DMS 273 (cell line): ENCODE data around the gene MLLT6.
"Not testable (repeated sequence)": the region's sequence is repeated elsewhere in the genome, so short reads cannot be mapped to it uniquely, and the experiment has no call there.

Experiments
- DNase-seq: peaks from one replicate; lab custom pipeline; 2025; ENCODE audit not compliant: unreplicated experiment; lab: John Stamatoyannopoulos, UW

MLLT6 gene

GRCh38 chr17:38725066-38725465 lies 20.0 kb downstream of the MLLT6 start:
- DNase-seq, result peak; percentile 56

- not testable (repeated sequence) for DNase-seq
Observed at GRCh38 chr17:38726145-38726544, 21.1 kb downstream of the MLLT6 start.

- no peak for DNase-seq
Observed at GRCh38 chr17:38727736-38728135, 22.7 kb downstream of the MLLT6 start.

- DNase-seq, result no peak
Observed at GRCh38 chr17:38728290-38728831, 23.3 kb downstream of the MLLT6 start.

GRCh38 chr17:38729368-38729885 lies 24.4 kb downstream of the MLLT6 start:
- no peak for DNase-seq

- peak; percentile 97 for DNase-seq
Observed at GRCh38 chr17:38729886-38730525, 24.9 kb downstream of the MLLT6 start, which contains the start of gene CISD3. TSS of gene CISD3 (plus strand) at chr17:38730341. CDS start at chr17:38730359, 18 bp downstream.

- peak; percentile 79 for DNase-seq
Observed at GRCh38 chr17:38730526-38731379, 25.7 kb downstream of the MLLT6 start.

- DNase-seq, result no peak
Observed at GRCh38 chr17:38731526-38732294, 26.6 kb downstream of the MLLT6 start.

GRCh38 chr17:38732376-38733281 lies 27.6 kb downstream of the MLLT6 start:
- DNase-seq, result no peak

GRCh38 chr17:38733282-38733981 lies 28.4 kb downstream of the MLLT6 start:
- no peak for DNase-seq

GRCh38 chr17:38733982-38734973 lies 29.2 kb downstream of the MLLT6 start:
- peak; percentile 62 for DNase-seq

- peak; percentile 78 for DNase-seq
Observed at GRCh38 chr17:38735161-38735997, 30.3 kb downstream of the MLLT6 start.

- no peak for DNase-seq
Observed at GRCh38 chr17:38738007-38738662, 33.1 kb downstream of the MLLT6 start.

- DNase-seq, result no peak
Observed at GRCh38 chr17:38738686-38739085, 33.6 kb downstream of the MLLT6 start.

- no peak for DNase-seq
Observed at GRCh38 chr17:38739305-38739704, 34.2 kb downstream of the MLLT6 start.

- no peak for DNase-seq
Observed at GRCh38 chr17:38740044-38740443, 35.0 kb downstream of the MLLT6 start.

- DNase-seq, result no peak
Observed at GRCh38 chr17:38740806-38741205, 35.7 kb downstream of the MLLT6 start.
